ENCODE results near the gene PRPF8.

- TF ChIP-seq POLR2A (IDR thresholded peaks at IDR 0.05) (no peak), CTCF (IDR thresholded peaks at IDR 0.05) (no peak)
Measured at GRCh38 chr17:1627182-1627981, 57.3 kb downstream of the PRPF8 start.
